SK-N-SH treated with all-trans-retinoic acid at 6 μM for 48 hours (cell line): ENCODE results near the gene SH3PXD2A.

Experiments
- ATAC-seq: fragments of 200-7000 bp; cut with Tn5 transposase; 3 replicates; pipeline ENCODE4 v1.9.1; 2020; ENCODE audit warnings: mild to moderate bottlenecking, moderate library complexity
- ARNTL ChIP-seq: fragments of 450-650 bp; formaldehyde crosslinking; IDR thresholded peaks from 2 replicates; pipeline ENCODE4 v1.5.0; 2020; ENCODE audit warnings: low read depth, mild to moderate bottlenecking, moderate library complexity, borderline replicate concordance
- BACH2 ChIP-seq: fragments of 250-450 bp; sonication (Bioruptor Pico); IDR thresholded peaks from 2 replicates; pipeline ENCODE4 v1.9.0; 2021; ENCODE audit warnings: mild to moderate bottlenecking, borderline replicate concordance
- CREB5 ChIP-seq: fragments of 250-450 bp; sonication (Bioruptor Pico); IDR thresholded peaks from 2 replicates; pipeline ENCODE4 v1.5.1; 2020; ENCODE audit warnings: low read depth, mild to moderate bottlenecking, moderate library complexity
- CSDC2 ChIP-seq: fragments of 250-450 bp; sonication (Bioruptor Pico); IDR thresholded peaks from 2 replicates; pipeline ENCODE4 v1.5.0; 2020; ENCODE audit warnings: mild to moderate bottlenecking, moderate library complexity
- ESRRG ChIP-seq: fragments of 250-450 bp; sonication (Bioruptor Pico); IDR thresholded peaks from 2 replicates; pipeline ENCODE4 v1.6.1; 2021; ENCODE audit warnings: mild to moderate bottlenecking
- GLIS3 ChIP-seq: fragments of 250-450 bp; sonication (Bioruptor Pico); IDR thresholded peaks from 2 replicates; pipeline ENCODE4 v1.5.0; 2020; ENCODE audit warnings: mild to moderate bottlenecking, moderate library complexity
- ISL1 ChIP-seq: fragments of 250-450 bp; sonication (Bioruptor Pico); IDR thresholded peaks from 2 replicates; pipeline ENCODE4 v2.1.2; 2022; ENCODE audit warnings: mild to moderate bottlenecking, moderate library complexity
- OSR1 ChIP-seq: fragments of 250-450 bp; sonication (Bioruptor Pico); IDR thresholded peaks from 2 replicates; pipeline ENCODE4 v1.8.0; 2022; ENCODE audit warnings: moderate library complexity, mild to moderate bottlenecking, inconsistent platforms
- PATZ1 ChIP-seq: fragments of 250-450 bp; sonication (Bioruptor Pico); IDR thresholded peaks from 2 replicates; pipeline ENCODE4 v1.8.0; 2020; ENCODE audit warnings: mild to moderate bottlenecking, moderate library complexity, borderline replicate concordance
- POU6F1 ChIP-seq: fragments of 250-450 bp; sonication (Bioruptor Pico); IDR thresholded peaks from 2 replicates; pipeline ENCODE4 v1.8.0; 2021; ENCODE audit warnings: low read depth, mild to moderate bottlenecking, moderate library complexity, borderline replicate concordance
- PPARA ChIP-seq: fragments of 250-450 bp; sonication (Bioruptor Pico); IDR thresholded peaks from 2 replicates; pipeline ENCODE4 v1.5.0; 2020; ENCODE audit warnings: mild to moderate bottlenecking, borderline replicate concordance
- RARB ChIP-seq: fragments of 250-450 bp; sonication (Bioruptor Pico); IDR thresholded peaks from 2 replicates; pipeline ENCODE4 v1.8.0; 2021; ENCODE audit warnings: mild to moderate bottlenecking, moderate library complexity
- SNAI2 ChIP-seq: fragments of 250-450 bp; sonication (Bioruptor Pico); IDR thresholded peaks from 2 replicates; pipeline ENCODE4 v1.5.0; 2020; ENCODE audit warnings: mild to moderate bottlenecking, moderate library complexity
- TCF4 ChIP-seq: fragments of 250-450 bp; sonication (Bioruptor Pico); IDR thresholded peaks from 2 replicates; pipeline ENCODE4 v1.8.0; 2021; ENCODE audit warnings: mild to moderate bottlenecking, moderate library complexity, borderline replicate concordance
- TOX ChIP-seq: fragments of 250-450 bp; sonication (Bioruptor Pico); IDR thresholded peaks from 2 replicates; pipeline ENCODE4 v1.8.0; 2021; ENCODE audit warnings: mild to moderate bottlenecking, moderate library complexity, borderline replicate concordance
- TSHZ2 ChIP-seq: fragments of 250-450 bp; sonication (Bioruptor Pico); IDR thresholded peaks from 2 replicates; pipeline ENCODE4 v1.5.0; 2020; ENCODE audit warnings: mild to moderate bottlenecking, moderate library complexity
- ZC3H10 ChIP-seq: fragments of 250-450 bp; sonication (Bioruptor Pico); IDR thresholded peaks from 2 replicates; pipeline ENCODE4 v1.5.1; 2021; ENCODE audit warnings: mild to moderate bottlenecking, moderate library complexity
- ZFP3 ChIP-seq: fragments of 250-450 bp; sonication (Bioruptor Pico); IDR thresholded peaks from 2 replicates; pipeline ENCODE4 v1.5.0; 2020; ENCODE audit warnings: mild to moderate bottlenecking, moderate library complexity
- ZFP30 ChIP-seq: fragments of 450-650 bp; formaldehyde crosslinking; IDR thresholded peaks from 2 replicates; pipeline ENCODE4 v1.5.0; 2022; ENCODE audit warnings: mild to moderate bottlenecking, moderate library complexity
- ZNF70 ChIP-seq: fragments of 450-650 bp; formaldehyde crosslinking; IDR thresholded peaks from 2 replicates; pipeline ENCODE4 v1.5.0; 2020; ENCODE audit warnings: mild to moderate bottlenecking, moderate library complexity
- ZNF8 ChIP-seq: fragments of 450-650 bp; formaldehyde crosslinking; IDR thresholded peaks from 2 replicates; pipeline ENCODE4 v1.5.0; 2020; ENCODE audit warnings: mild to moderate bottlenecking, moderate library complexity

The SH3PXD2A gene

GRCh38 chr10:103727991-103728689 lies 127.2 kb downstream of the SH3PXD2A start:
- no peak for ATAC-seq
- TF ChIP-seq ZFP30 (CRISPR knock-in tag), result no peak
- TF ChIP-seq CREB5, result no peak
- no peak for TF ChIP-seq ARNTL
- no peak for TF ChIP-seq RARB (CRISPR knock-in tag)
- TF ChIP-seq ZNF70 (CRISPR knock-in tag), result no peak
- no peak for TF ChIP-seq BACH2 (CRISPR knock-in tag)
- no peak for TF ChIP-seq PPARA
- TF ChIP-seq ISL1 (CRISPR knock-in tag), result no peak

- peak; percentile 34; the same call in 1 of the 3 replicates for ATAC-seq
- peak; percentile 53; the same call in 1 of the 2 replicates for TF ChIP-seq TSHZ2 (CRISPR knock-in tag)
- no peak for TF ChIP-seq OSR1 (CRISPR knock-in tag)
These were observed 127.8 kb downstream of the SH3PXD2A start for GRCh38 chr10:103727546-103727963.

GRCh38 chr10:103726637-103727036 lies 128.7 kb downstream of the SH3PXD2A start:
- ATAC-seq, result no peak
- TF ChIP-seq ZNF8 (CRISPR knock-in tag), result no peak

- TF ChIP-seq TCF4 (CRISPR knock-in tag) (no peak), ZNF8 (CRISPR knock-in tag) (no peak), GLIS3 (CRISPR knock-in tag) (no peak), POU6F1 (no peak), PPARA (no peak), CREB5 (no peak), TSHZ2 (CRISPR knock-in tag) (no peak), PATZ1 (CRISPR knock-in tag) (no peak), SNAI2 (CRISPR knock-in tag) (no peak), RARB (CRISPR knock-in tag) (no peak), ZNF70 (CRISPR knock-in tag) (no peak), ZFP30 (CRISPR knock-in tag) (no peak), BACH2 (CRISPR knock-in tag) (no peak), ZC3H10 (CRISPR knock-in tag) (no peak), CSDC2 (CRISPR knock-in tag) (no peak), OSR1 (CRISPR knock-in tag) (no peak), ESRRG (CRISPR knock-in tag) (no peak), ARNTL (no peak), TOX (no peak), ZFP3 (CRISPR knock-in tag) (no peak)
- TF ChIP-seq, all 23 proteins: peak for 0
- ATAC-seq, result no peak
These were observed 130.1 kb downstream of the SH3PXD2A start for GRCh38 chr10:103725242-103725641.
